ENCODE data around the gene PHC1.

DNA sequence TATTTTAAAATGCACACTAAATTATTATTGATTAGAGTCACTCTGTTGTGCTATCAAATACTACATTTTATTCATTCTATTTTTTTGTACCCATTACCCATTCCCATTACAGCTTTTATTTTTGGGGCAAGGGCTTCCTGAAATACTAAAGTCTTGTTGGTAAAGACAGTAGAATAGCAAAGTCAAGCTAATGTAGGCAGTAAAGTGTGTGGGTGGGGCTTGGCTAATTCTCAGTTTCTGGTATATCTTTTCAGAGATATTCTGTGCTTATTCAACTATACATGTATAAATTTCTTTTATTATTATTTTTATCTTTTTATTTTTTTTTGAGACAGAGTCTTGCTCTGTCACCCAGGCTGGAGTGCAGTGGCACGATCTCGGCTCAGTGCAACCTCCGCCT is 22.3 kb upstream of the PHC1 start:
- TF ChIP-seq CTCF (optimal IDR thresholded peaks at IDR 0.05 in 1 of 3, IDR thresholded peaks at IDR 0.05 in 1 of 3, conservative IDR thresholded peaks at IDR 0.05 in 1 of 3; ENCODE audit: extremely low read depth in 1 of 3, insufficient read depth in 2 of 3, low read length in 3 of 3), result no peak
- no peak for TF ChIP-seq EZH2 (IDR thresholded peaks at IDR 0.05; ENCODE audit: low read length)

Data from keratinocyte (primary cell).